Natural killer cell (primary cell): Measurements from ENCODE around the gene KAT6B. TPM values are rescaled to one million over a fixed set of nuclear protein-coding genes. Genes with fewer than 3 reads are reported as not detected.
A peak's percentile ranks its signal among the peaks of the same experiment; 100 is the strongest.
"Not testable (repeated sequence)": the region's sequence is repeated elsewhere in the genome, so short reads cannot be mapped to it uniquely, and the experiment has no call there.

Experiments used
- ATAC-seq, 3 donors: fragments of 150-1000 bp in 2 of 3; fragments of 200-7000 bp in 1 of 3; cut with Tn5 transposase; 1 replicate in 1 of 3; 2 replicates in 2 of 3; pipeline ENCODE4 v1.10.0; 2021; ENCODE audit warnings: mild to moderate bottlenecking in 2 of 3, moderate library complexity in 2 of 3
- DNase-seq, 2 donors: peaks; one replicate each; pipeline versions ENCODE4 v3.0.0 to v3.0.0-alpha.2; 2013 to 2021; ENCODE audit warnings: mixed read lengths in 1 of 2
- H3K27ac ChIP-seq: one replicate; pipeline ENCODE4 v1.5.1; 2013; ENCODE audit warnings: mild to moderate bottlenecking, low read length
- H3K27me3 ChIP-seq: one replicate; pipeline ENCODE4 v1.6.1; 2013; ENCODE audit warnings: low read length; ENCODE audit not compliant: control insufficient read depth, insufficient read depth
- H3K36me3 ChIP-seq: one replicate; pipeline ENCODE4 v1.6.1; 2013; ENCODE audit warnings: low read length; ENCODE audit not compliant: control insufficient read depth, insufficient read depth
- H3K4me1 ChIP-seq: one replicate; pipeline ENCODE4 v1.6.1; 2013; ENCODE audit warnings: low read length; ENCODE audit not compliant: control insufficient read depth, insufficient read depth
- H3K4me3 ChIP-seq: one replicate; pipeline ENCODE4 v1.5.1; 2013; ENCODE audit warnings: low read length
- H3K9me3 ChIP-seq: one replicate; pipeline ENCODE4 v1.6.1; 2013; ENCODE audit warnings: low read length; ENCODE audit not compliant: control insufficient read depth, insufficient read depth
- H3K27ac Mint-ChIP-seq, 2 donors: one replicate each; pipeline ENCODE4 v1.8.0; 2022; ENCODE audit warnings: mild to moderate bottlenecking in 2 of 2, mixed read lengths in 2 of 2, moderate library complexity in 1 of 2
- H3K27me3 Mint-ChIP-seq, 2 donors: one replicate each; pipeline ENCODE4 v1.8.0; 2022; ENCODE audit warnings: low read depth in 2 of 2, mixed read lengths in 2 of 2
- H3K36me3 Mint-ChIP-seq: one replicate; pipeline ENCODE4 v1.8.0; 2022; ENCODE audit warnings: mixed read lengths
- H3K4me1 Mint-ChIP-seq, 2 donors: one replicate each; pipeline ENCODE4 v1.8.0; 2022; ENCODE audit warnings: mixed read lengths in 2 of 2
- H3K4me3 Mint-ChIP-seq: one replicate; pipeline ENCODE4 v1.8.0; 2022; ENCODE audit warnings: mild to moderate bottlenecking, moderate library complexity, mixed read lengths
- H3K9me3 Mint-ChIP-seq, 2 donors: one replicate each; pipeline ENCODE4 v1.8.0; 2022; ENCODE audit warnings: mixed read lengths in 2 of 2
- CTCF ChIP-seq: fragments of 200-600 bp; IDR thresholded peaks from one replicate; pipeline ENCODE4 v1.8.0; 2022; ENCODE audit warnings: antibody characterized with exemption
- WGBS: methylation state at CpG from one replicate; pipeline ENCODE4 v1.1.7; 2013; ENCODE audit warnings: missing lambda C conversion rate; ENCODE audit not compliant: insufficient coverage; 5-methylcytosine and 5-hydroxymethylcytosine counted together
- intact Hi-C: fragments of 100-400 bp; cut with micrococcal nuclease; formaldehyde crosslinking; loops from one replicate; pipeline ENCODE4 v1.14.2; 2022
- total RNA-seq, 4 donors: library from RNA; stranded (reverse); fragments of 120-200 nt in 1 of 4; gene quantifications; one replicate each; pipeline versions ENCODE4 v1.2.3 to v1.2.4, GENCODE V29; 2013 to 2022

The KAT6B gene
- total RNA-seq, 3 donors from 2014 or later (not counting 1 experiment from before 2014, with no cell fraction given) = 117 to 133 (median 121) TPM

GRCh38 chr10:74873803-74874454 lies 47.5 kb downstream of the KAT6B start:
- no peaks in the 10 kb centered on the region for H3K27me3 ChIP-seq
- peaks cover 14% of the 10 kb centered on the region for H3K4me1 ChIP-seq
- Mint-ChIP-seq H3K4me1 (peaks cover 62 to 63% of the 10 kb centered on the region in 2 donors), H3K4me3 (no peak overlapping the region), H3K36me3 (no peaks in the 10 kb centered on the region), H3K27me3 (no peaks in the 10 kb centered on the region), H3K27ac (peak overlapping the region; percentile 71 to 72), H3K9me3 (no peaks in the 10 kb centered on the region)
- intact Hi-C loops = no loop called here
- no peak for TF ChIP-seq CTCF
- no peak for DNase-seq
- H3K27ac ChIP-seq = no peak overlapping the region
- no peak overlapping the region for H3K4me3 ChIP-seq
- 97% methylated on average over 5 of the region's 5 CpGs for WGBS
- H3K9me3 ChIP-seq = no peaks in the 10 kb centered on the region
- ATAC-seq = no peak
- no peaks in the 10 kb centered on the region for H3K36me3 ChIP-seq

- peaks cover 62 to 64% of the 10 kb centered on the region in 2 donors for H3K4me1 Mint-ChIP-seq
- intact Hi-C loops = no loop called here
- H3K9me3 Mint-ChIP-seq = no peaks in the 10 kb centered on the region
- no peaks in the 10 kb centered on the region for H3K36me3 ChIP-seq
- H3K4me1 ChIP-seq = peaks cover 14% of the 10 kb centered on the region
- H3K4me3 ChIP-seq = no peak overlapping the region
- H3K9me3 ChIP-seq = no peaks in the 10 kb centered on the region
- no peak for ATAC-seq
- H3K27ac Mint-ChIP-seq = peak overlapping the region in 1 of 2 donors; percentile 72
- no peaks in the 10 kb centered on the region for H3K27me3 Mint-ChIP-seq
- H3K4me3 Mint-ChIP-seq = no peak overlapping the region
- no peak for TF ChIP-seq CTCF
- no peaks in the 10 kb centered on the region for H3K27me3 ChIP-seq
- no peaks in the 10 kb centered on the region for H3K36me3 Mint-ChIP-seq
- DNase-seq = no peak
- 93% methylated on average over 1 of the region's 1 CpG for WGBS
- H3K27ac ChIP-seq = no peak overlapping the region
Measured at GRCh38 chr10:74874649-74875048, 48.2 kb downstream of the KAT6B start.

GRCh38 chr10:74875068-74875467 lies 48.7 kb downstream of the KAT6B start:
- DNase-seq (no peak), ATAC-seq (no peak)
- intact Hi-C loops = no loop called here
- Histone ChIP-seq H3K36me3 (no peaks in the 10 kb centered on the region), H3K9me3 (no peaks in the 10 kb centered on the region), H3K4me3 (no peak overlapping the region), H3K27me3 (no peaks in the 10 kb centered on the region), H3K27ac (no peak overlapping the region), H3K4me1 (peaks cover 14% of the 10 kb centered on the region)
- no peaks in the 10 kb centered on the region for H3K36me3 Mint-ChIP-seq
- H3K4me1 Mint-ChIP-seq = peaks cover 63 to 64% of the 10 kb centered on the region in 2 donors
- H3K27me3 Mint-ChIP-seq = no peaks in the 10 kb centered on the region
- no peak for TF ChIP-seq CTCF
- no peak overlapping the region for H3K4me3 Mint-ChIP-seq
- H3K27ac Mint-ChIP-seq = peak overlapping the region; percentile 28 to 74
- H3K9me3 Mint-ChIP-seq = no peaks in the 10 kb centered on the region

GRCh38 chr10:74875966-74876365 lies 49.6 kb downstream of the KAT6B start:
- TF ChIP-seq CTCF = no peak
- H3K9me3 ChIP-seq = no peaks in the 10 kb centered on the region
- H3K4me1 Mint-ChIP-seq = peaks cover 67 to 70% of the 10 kb centered on the region in 2 donors
- no CpG with 5 or more reads among the region's 1 CpG for WGBS
- no peaks in the 10 kb centered on the region for H3K36me3 Mint-ChIP-seq
- H3K4me3 Mint-ChIP-seq = no peak overlapping the region
- no peaks in the 10 kb centered on the region for H3K36me3 ChIP-seq
- H3K27ac Mint-ChIP-seq = peak overlapping the region; percentile 28 to 74
- ATAC-seq = no peak
- H3K4me3 ChIP-seq = no peak overlapping the region
- peaks cover 14% of the 10 kb centered on the region for H3K4me1 ChIP-seq
- intact Hi-C loops = no loop called here
- H3K27me3 Mint-ChIP-seq = no peaks in the 10 kb centered on the region
- no peak for DNase-seq
- H3K9me3 Mint-ChIP-seq = no peaks in the 10 kb centered on the region
- no peaks in the 10 kb centered on the region for H3K27me3 ChIP-seq
- no peak overlapping the region for H3K27ac ChIP-seq

- H3K27ac ChIP-seq, DNase-seq, H3K4me3 ChIP-seq, H3K4me1 ChIP-seq, H3K27ac Mint-ChIP-seq, H3K4me3 Mint-ChIP-seq, H3K9me3 ChIP-seq, H3K27me3 Mint-ChIP-seq, intact Hi-C loops, H3K36me3 ChIP-seq, H3K36me3 Mint-ChIP-seq, H3K9me3 Mint-ChIP-seq, ATAC-seq, H3K27me3 ChIP-seq: not testable (repeated sequence)
- H3K4me1 Mint-ChIP-seq = peaks cover 66 to 70% of the 10 kb centered on the region in 2 donors
- WGBS = 95% methylated on average over 3 of the region's 5 CpGs
Measured at GRCh38 chr10:74877054-74877453, 50.7 kb downstream of the KAT6B start.
